ENCODE results near the gene ME3. TPM values are rescaled to one million over a fixed set of nuclear protein-coding genes. Genes with fewer than 3 reads are reported as not detected.

Gene ME3
- polyA plus RNA-seq, 1 experiment, result 7.1 TPM

GRCh38 chr11:86589856-86590589, 82.4 kb downstream of the ME3 start:
- CTCF ChIA-PET, result interaction anchor here (0.6 to 2.2 kb wide), 4 partner anchors 18 to 351 kb away, joined by 3 to 18 read pairs (median 5); no protein-coding TSS in a partner anchor

GRCh38 chr11:86589204-86589603, 83.2 kb downstream of the ME3 start:
- POLR2A ChIA-PET, result no interaction called here
- TF ChIP-seq CTCF (IDR thresholded peaks at IDR 0.05; ENCODE audit: low read depth, low read length), result no peak
- DNase-seq (ENCODE audit: low read depth, low spot score), result no peak
- CTCF ChIA-PET, result interaction anchor here (0.6 to 2.2 kb wide), 2 partner anchors 19 to 352 kb away, joined by 3 to 18 read pairs; no protein-coding TSS in a partner anchor
- Histone ChIP-seq H3K27ac (ENCODE audit: low read depth, low read length) (no peak overlapping the region), H3K27me3 (ENCODE audit: control insufficient read depth, insufficient read depth, low read length) (no peaks in the 10 kb centered on the region), H3K4me3 (ENCODE audit: low read depth, low read length) (no peak overlapping the region), H3K9me3 (ENCODE audit: control insufficient read depth, insufficient read depth, low read length) (no peaks in the 10 kb centered on the region)

More at GRCh38 chr11:86589856-86590589, 82.4 kb downstream of the ME3 start:
- H3K27me3 ChIP-seq (ENCODE audit: control insufficient read depth, insufficient read depth, low read length), result no peaks in the 10 kb centered on the region
- no peak for DNase-seq (ENCODE audit: low read depth, low spot score)
- no peak for TF ChIP-seq CTCF (IDR thresholded peaks at IDR 0.05; ENCODE audit: low read depth, low read length)
- H3K9me3 ChIP-seq (ENCODE audit: control insufficient read depth, insufficient read depth, low read length), result no peaks in the 10 kb centered on the region
- POLR2A ChIA-PET, result no interaction called here
- no peak overlapping the region for H3K4me3 ChIP-seq (ENCODE audit: low read depth, low read length)
- no peak overlapping the region for H3K27ac ChIP-seq (ENCODE audit: low read depth, low read length)

- H3K9me3 ChIP-seq (ENCODE audit: control insufficient read depth, insufficient read depth, low read length), result no peaks in the 10 kb centered on the region
- no peak for DNase-seq (ENCODE audit: low read depth, low spot score)
- POLR2A ChIA-PET, result no interaction called here
- no peaks in the 10 kb centered on the region for H3K27me3 ChIP-seq (ENCODE audit: control insufficient read depth, insufficient read depth, low read length)
- CTCF ChIA-PET, result interaction anchor here (2.2 kb wide), 1 partner anchor 20 kb away, joined by 18 read pairs; no protein-coding TSS in a partner anchor
- no peak for TF ChIP-seq CTCF (IDR thresholded peaks at IDR 0.05; ENCODE audit: low read depth, low read length)
- no peak overlapping the region for H3K4me3 ChIP-seq (ENCODE audit: low read depth, low read length)
- no peak overlapping the region for H3K27ac ChIP-seq (ENCODE audit: low read depth, low read length)
Measured at GRCh38 chr11:86588566-86589090, 83.8 kb downstream of the ME3 start.

GRCh38 chr11:86587264-86588193, 84.9 kb downstream of the ME3 start:
- Histone ChIP-seq H3K4me3 (ENCODE audit: low read depth, low read length) (no peak overlapping the region), H3K9me3 (ENCODE audit: control insufficient read depth, insufficient read depth, low read length) (no peaks in the 10 kb centered on the region), H3K27ac (ENCODE audit: low read depth, low read length) (no peak overlapping the region), H3K27me3 (ENCODE audit: control insufficient read depth, insufficient read depth, low read length) (no peaks in the 10 kb centered on the region)
- POLR2A ChIA-PET, result no interaction called here
- no peak for TF ChIP-seq CTCF (IDR thresholded peaks at IDR 0.05; ENCODE audit: low read depth, low read length)
- no peak for DNase-seq (ENCODE audit: low read depth, low spot score)
- CTCF ChIA-PET, result interaction anchor here (1.6 kb wide), 1 partner anchor 20 kb away, joined by 3 read pairs; no protein-coding TSS in a partner anchor
